ENCODE measurements around the gene CNOT10.
"Not testable (repeated sequence)": the region's sequence is repeated elsewhere in the genome, so short reads cannot be mapped to it uniquely, and the experiment has no call there.

The CNOT10 gene, protein sequence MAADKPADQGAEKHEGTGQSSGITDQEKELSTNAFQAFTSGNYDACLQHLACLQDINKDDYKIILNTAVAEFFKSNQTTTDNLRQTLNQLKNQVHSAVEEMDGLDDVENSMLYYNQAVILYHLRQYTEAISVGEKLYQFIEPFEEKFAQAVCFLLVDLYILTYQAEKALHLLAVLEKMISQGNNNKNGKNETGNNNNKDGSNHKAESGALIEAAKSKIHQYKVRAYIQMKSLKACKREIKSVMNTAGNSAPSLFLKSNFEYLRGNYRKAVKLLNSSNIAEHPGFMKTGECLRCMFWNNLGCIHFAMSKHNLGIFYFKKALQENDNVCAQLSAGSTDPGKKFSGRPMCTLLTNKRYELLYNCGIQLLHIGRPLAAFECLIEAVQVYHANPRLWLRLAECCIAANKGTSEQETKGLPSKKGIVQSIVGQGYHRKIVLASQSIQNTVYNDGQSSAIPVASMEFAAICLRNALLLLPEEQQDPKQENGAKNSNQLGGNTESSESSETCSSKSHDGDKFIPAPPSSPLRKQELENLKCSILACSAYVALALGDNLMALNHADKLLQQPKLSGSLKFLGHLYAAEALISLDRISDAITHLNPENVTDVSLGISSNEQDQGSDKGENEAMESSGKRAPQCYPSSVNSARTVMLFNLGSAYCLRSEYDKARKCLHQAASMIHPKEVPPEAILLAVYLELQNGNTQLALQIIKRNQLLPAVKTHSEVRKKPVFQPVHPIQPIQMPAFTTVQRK

DNA sequence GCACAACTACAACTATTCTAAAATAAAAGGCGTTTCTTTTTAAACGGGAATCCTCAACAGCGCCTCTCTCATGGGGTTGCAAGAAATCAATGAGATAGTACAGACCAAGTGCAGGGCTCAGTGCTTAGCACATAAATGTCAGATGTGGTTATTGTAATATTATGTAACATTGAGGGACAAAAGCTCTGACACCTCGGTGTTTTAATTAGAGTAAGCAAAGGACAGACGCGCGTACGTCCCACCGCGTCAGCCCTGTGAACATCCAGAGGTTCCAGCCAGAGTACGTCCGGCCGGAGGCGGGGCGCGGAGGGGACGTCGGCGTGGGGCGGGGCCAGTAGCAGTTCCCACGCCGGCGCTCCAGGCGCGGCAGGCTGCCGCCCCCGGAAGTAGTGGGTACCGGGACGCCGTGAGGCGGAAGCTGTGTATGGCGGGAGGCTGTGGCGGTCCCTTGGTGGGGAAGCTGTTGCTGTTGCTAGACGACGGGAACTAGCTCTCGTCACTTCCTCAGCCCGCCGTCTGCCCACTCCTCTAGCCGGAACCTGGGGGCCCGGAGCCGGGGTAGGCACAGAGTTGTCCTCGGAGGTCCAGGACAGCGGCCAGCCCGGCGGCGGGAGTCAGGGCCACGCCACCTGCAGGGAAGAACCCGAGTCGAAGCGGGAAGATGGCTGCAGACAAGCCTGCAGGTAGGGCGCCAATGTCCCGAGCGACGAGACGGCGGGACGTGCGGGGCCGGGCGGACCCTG, at the start of gene CNOT10:
TSS of gene CNOT10 (plus strand) at position 389 of the 743 bp plus-strand sequence. CDS start at position 662, 273 bp downstream.
- DNase-seq = peak; percentile 97

DNA sequence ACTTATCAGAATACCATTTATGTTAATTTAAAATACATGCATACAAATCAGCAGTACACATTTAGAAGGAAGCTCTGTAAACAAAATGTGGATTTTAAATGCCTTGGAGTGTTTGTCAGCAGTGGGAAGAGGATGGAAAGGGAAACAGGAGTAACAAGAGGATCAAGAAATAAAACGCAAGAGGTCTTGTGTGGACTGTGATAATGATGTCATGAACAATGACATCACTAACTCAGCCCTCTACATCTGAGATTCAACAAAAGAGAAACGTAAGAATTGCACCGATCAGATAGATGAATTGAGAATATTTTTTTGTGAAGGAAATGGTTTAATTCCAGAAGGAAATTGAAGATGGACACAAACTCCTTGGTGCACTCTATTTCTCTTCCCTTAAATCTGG, 44.0 kb upstream of the CNOT10 start:
- no peak for DNase-seq

DNA sequence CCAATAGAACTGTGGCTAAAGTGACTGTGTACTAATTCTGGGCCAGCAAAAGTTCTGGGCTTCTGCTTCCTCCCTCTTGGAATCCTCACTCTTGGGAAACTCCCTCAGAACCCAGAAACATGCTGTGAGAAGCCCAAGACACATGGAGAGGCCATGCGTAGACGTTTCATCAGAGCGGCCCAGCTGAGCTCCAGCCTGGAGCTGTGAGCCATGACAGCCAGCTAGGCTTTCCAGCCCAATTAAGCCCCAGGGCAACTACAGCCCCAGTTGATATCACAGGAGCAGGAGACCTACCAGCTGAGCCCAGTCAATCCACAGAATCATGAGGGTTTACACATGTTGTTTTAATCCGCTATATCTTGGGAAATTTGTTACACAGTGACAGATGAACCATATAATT, 43.6 kb upstream of the CNOT10 start:
- DNase-seq = no peak

DNA sequence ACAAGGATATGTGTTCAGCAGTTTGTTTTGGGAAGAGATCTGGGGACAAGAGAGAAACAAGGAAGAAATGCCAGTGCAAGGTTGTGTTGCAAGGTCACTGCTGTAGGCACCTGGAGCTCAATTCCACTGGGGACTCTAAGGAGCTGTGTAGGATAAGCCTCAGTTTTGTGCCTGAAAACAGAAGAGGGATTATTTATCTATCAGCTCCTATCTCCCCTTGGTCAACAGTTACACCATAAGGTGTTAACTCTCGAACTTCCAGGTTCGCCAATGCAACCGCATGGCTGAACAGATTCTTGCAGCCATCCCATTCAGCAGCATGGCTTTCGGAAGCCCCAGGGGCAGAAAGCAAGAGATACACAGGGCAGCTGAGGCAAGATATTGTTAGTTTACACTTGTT, 41.6 kb upstream of the CNOT10 start:
- DNase-seq = no peak

DNA sequence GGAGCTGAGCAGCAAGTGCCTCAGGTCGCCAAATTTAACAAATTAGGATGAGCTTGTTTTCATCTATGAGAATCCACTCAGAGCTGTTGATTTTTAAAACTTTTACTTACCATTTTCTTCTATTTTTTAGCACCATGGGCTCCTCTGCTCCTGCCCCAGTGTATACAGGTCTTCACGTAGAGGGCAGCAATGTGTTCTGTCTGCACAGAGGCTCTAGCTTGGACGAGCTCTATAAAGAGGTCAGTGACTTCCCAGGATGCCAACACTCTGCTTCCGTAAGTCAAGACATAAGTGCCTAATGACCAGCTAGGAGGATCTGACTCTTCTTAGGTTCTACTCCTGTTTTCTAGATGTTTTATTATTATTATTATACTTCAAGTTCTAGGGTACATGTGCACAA, 41.2 kb upstream of the CNOT10 start:
- no peak for DNase-seq

DNA sequence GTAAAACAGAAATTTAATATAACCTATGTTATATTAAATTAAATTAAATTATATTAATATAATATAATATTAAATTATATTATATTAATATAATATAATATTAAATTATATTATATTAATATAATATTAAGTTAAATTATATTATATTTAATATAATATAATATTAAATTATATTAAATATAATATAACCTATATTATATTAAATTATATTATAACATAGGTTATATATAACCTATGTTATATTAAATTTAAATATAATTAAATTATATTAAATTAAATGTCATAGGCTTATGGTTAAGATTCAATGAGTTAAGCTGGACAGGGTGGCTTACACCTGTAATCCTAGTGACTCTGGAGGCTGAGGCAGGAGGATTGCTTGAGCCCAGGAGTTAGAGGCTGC, 40.6 kb upstream of the CNOT10 start:
- DNase-seq = no peak

DNA sequence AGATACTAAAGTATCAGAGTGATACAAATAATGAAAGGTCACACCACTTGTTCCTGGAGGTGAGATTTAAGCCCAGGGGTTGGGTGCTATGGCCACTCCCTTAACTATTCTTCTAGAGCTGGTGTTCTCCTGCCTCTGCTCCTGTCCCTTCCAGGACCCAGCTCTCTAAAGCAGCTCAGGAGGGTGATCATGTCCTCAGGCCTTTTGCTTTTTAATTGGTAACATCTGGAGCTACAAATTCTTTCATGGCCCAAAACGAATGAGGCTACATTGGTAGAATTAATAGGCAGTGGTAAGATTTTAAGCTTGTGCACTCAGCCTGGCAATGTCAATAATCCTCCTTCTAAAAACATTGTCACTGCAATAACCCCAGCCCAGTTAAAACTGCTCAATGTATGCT, 38.2 kb upstream of the CNOT10 start:
- no peak for DNase-seq

DNA sequence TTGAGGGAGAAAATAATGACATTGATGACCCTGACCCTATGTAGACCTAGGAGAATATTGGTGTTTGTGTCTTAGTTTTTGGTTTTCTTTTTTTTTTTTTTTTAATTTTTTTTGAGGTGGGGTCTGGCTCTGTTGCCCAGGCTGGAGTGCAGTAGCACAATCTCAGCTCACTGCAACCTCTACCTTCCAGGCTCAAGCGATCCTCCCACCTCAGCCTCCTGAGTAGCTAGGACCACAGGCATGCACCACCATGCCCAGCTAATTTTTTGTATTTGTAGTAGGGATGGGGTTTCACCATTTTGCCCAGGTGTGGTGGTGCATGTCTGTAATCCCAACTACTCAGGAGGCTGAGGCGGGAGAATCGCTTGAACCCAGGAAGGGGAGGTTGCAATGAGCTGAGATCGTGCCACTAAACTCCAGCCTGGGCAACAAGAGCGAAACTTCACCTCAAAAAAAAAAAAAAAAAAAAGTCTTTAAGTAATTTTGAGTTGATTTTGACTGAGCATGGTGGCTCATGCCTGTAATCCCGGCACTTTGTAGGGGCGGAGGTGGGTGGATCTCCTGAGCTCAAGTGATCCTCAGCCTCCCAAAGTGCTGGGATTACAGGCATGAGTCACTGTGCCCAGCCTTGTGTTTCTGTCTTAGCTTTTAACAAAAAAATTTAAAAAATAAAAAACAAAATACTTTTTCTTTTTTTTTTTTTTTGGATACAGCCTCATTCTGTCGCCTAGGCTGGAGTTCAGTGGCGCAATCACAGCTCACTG, 32.5 kb upstream of the CNOT10 start:
- DNase-seq = not testable (repeated sequence)

DNA sequence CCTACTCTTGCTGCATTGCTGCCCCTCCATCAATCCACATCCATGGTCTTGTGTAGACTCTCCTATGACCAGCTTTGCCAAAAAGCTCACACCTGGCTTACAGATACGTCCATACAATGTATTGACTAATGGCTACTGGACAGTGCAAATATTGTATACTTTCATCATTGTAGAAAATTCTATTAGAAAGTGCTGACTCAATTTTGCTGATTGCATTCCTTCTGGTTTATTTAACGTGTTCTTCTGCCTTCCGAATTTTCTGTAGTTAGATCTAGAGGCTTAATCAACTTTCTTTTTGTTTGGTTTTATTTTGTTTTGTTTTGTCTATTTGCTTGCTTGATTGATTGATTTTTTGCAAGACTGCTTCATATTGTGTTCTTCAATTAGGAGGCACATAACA, 29.8 kb upstream of the CNOT10 start:
- DNase-seq = no peak

DNA sequence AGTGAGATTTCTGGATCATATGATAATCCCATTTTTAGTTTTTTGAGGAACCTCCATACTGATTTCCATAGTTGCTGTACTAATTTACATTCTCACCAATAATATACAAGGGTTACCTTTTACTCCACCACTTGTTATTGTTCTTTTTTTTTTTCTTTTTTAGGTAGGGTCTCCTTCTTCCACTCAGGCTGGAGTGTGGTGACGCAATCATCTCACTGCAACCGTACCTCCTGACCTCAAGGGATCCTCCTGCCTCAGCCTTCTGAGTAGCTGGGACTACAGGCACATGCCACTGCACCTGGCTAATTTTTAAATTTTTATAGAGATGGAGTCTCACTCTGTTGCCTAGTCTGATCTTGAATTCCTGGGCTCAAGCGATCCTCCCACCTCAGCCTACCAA, 24.4 kb upstream of the CNOT10 start:
- no peak for DNase-seq

DNA sequence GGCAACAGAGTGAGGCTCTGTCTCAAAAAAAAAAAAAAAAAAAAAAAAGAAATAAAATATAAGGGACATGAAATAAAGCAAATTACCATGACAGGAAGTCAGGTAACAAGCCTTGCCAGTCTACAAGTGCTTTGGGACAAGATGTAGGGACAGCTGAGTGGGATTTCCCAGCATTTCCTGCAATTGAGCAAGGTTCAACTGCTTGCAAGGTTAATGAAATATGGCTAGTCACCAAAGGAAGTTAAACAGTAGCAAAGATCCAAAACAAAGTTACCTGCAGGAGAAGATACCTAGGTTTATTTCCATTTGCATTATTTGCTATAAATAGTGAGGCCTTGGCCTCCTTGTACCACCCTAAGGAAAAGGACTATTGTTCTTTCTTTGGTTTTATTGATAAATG, 22.3 kb upstream of the CNOT10 start:
- no peak for DNase-seq

DNA sequence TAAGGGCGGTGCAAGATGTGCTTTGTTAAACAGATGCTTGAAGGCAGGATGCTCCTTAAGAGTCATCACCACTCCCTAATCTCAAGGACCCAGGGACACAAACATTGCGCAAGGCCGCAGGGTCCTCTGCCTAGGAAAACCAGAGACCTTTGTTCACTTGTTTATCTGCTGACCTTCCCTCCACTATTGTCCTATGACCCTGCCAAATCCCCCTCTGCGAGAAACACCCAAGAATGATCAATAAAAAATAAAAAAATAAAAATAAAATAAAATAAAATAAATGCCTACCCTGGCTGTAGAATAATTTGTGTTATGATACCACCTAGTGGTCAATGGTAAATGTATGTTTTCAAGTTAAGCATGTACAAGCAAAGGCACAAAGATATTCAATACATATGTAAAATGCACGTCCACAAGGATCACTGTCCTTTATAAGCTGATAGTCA, 20.3 kb upstream of the CNOT10 start:
- not testable (repeated sequence) for DNase-seq

DNA sequence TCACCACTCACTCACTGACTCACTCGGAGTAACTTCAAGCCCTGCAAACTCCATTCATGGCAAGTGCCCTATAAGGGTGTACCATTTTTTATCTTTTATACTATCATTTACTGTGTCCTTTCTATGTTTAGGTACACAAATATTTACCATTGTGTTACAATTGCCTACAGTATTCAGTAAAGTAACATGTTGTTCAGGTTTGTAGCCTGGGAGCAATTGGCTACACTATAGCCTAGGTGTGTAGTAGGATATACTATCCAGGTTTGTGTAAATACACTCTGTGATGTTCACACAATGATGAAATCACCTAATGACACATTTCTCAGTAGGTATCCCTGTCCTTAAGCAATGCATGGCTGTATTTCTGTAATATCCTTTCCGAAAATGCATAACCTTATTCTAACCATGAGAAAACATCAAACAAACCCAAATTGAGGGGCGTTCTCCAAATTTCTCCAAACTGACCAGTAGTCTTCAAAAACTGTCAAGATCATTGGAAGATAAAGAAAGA, 17.9 kb upstream of the CNOT10 start:
- no peak for DNase-seq

DNA sequence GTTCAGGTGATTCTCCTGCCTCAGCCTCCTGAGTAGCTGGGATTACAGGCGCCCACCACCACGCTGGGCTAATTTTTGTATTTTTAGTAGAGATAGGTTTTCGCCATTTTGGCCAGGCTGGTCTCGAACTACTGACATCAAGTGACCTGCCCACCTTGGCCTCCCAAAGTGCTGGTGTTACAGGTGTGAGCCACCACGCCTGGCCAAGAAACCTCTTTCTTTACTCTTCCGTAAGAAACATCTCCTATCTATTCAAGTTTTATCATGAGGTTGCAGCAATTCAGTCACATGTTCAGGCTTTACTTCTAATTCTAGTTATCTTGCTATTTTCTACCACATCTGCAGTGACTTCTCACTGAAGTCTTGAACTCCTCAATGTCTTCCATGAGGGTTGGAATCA, 15.8 kb upstream of the CNOT10 start:
- DNase-seq = not testable (repeated sequence)

DNA sequence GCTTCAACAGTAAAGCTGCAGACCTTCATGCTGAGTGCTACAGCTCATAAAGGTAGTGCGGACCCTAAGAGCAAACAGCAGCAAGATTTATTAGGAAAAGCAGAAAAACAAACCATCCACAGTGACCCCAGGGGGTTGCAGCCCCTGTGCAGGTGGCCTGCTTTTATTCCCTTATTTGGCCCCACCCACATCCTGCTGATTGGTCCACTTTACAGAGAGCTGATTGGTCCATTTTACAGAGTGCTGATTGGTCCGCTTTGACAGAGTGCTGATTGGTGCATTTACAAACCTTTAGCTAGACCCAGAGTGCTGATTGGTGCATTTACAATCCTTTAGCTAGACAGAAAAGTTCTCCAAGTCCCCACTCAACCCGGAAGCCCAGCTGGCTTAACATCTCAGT, 11.3 kb upstream of the CNOT10 start:
- DNase-seq = not testable (repeated sequence)

DNA sequence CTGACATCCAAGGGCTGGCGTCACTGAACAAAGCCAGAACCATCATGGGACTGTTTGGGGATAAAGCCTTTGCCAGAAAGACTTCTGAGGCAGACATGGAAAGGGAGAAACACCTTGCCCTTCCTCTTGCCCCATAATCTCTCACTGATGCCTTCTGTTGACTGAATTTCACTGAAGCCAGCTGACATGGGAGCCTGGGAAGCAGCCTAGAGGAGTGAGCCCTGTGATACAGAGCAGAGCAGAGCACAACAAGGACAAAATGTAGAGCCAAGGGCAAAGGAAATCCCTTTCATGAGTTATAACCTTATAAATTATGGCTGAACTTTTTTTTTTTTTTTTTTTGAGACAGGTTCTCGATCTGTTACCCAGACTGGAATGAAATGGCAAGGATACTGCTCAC, 9.8 kb upstream of the CNOT10 start:
- no peak for DNase-seq

DNA sequence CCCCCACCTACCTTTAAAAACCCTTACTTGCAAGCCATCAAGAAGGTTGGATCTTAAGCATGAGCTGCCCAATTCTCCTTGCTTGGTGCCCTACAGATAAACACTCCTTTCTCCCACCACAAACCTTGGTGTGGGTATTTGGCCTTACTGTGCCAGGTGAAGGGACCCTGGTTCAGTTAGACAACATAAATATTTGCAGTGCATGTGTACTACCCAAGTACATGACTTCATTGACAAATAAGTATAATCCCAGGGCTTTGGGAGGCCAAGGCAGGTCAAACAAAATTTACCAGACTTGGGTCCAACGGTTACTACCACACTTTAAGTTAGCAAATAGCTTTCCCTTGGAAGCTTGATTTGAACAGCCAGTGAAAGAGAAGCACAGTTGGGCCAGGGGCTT, 9.3 kb upstream of the CNOT10 start:
- DNase-seq = no peak

DNA sequence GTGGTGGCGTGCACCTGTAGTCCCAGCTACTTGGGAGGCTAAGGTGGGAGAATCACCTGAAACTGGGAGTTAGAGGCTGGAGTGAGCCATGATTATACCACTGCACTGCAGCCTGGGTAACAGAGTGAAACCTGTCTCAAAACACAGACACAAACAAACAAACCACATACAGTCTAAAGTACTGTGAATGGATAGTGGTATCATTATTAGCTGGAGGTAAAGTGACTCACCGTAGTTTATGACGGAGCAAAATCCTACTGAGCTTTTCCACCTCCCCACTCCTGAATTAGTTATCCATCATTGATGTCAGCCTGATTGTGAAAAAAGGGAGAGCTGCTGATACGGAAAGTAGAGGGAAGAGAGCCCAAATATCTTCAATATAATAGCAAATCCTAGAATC, 3.2 kb upstream of the CNOT10 start:
- DNase-seq = no peak

DNA sequence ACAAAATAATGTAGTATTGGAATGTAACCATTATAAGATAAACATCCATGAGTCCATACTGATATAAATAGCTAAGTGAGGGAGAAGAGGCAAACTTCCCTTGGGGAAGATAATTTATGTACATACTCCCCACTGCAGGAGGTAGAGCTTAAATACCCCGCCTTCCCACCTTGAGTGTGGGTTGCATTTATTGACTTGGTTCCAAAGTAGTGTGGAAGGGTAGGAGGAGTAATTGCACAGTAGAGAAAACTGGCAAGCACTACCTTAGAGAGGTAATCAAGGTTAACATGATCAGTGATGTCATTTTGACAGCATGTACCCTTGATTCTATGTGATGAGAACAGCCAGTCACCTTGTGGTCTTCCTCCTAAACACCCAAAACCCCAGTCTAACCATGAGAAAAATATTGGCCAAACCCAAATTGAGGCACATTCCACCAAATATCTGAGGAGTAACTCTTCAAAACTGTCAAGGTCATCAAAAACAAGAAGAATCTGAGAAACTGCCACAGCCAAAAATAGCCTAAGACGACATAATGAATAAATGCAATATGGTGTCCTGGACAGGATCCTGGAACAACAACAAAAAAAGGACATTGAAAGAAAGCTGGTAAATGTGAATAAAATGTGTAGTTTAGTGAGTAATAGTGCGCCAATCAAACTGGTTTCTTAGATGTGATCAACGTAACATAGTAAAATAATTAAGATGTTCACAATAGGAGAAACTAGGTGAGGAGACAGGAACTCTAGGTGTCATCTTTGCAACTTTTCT, 774 bp upstream of the CNOT10 start:
- no peak for DNase-seq

DNA sequence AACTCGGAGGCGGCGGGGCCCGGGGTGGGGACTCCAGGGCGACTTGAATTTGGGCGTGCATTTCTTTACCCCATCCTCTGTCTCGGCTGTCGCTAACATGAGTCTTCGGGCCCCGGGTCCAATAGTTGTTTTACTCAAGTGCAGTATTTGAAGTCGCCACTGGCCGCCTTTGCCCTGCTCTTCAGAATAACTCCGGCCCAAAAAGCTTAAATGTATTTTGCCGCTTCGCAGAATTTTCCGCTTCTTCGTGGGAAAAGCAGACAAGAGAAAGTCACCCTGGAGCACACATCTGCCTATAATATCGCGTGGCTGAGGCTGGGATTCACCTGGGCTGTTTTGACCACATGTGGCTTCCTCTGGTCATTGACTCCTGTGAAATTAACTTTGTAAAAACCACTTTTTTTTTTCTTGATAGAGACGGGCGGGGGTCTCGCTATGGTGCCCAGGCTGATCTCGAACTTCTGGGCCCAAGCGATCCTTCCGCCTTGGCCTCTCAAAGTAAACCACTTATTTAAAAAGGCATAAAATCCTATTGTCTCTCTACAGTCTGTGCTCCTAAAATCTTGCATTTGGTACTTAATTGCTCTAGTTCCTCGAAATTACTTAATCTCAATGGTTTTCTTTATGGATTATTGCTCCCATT, 676 bp downstream of the CNOT10 start:
- no peak for DNase-seq

DNA sequence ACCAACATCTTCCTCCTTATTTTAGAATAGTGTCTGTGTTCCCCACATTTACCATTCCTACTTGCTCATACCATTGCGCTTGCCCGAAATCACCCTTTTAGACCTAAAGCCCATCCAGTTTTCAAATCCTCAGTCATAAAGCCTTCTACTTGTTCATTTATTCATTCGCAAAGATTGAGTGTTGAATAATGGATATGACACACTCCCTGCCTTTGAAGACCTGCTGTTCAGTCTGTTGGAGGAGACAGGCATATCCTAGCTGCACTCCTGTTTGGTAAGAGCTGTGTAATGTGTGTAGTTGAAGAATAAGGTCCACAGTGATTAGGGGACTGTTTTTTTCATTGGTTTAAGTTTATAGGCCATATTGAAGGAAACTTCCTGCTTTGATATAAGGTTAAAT, 1.7 kb downstream of the CNOT10 start:
- DNase-seq = no peak

All from CD4-positive, alpha-beta T cell treated with Interferon gamma for 1 hour (primary cell).